Measurements from ENCODE around the gene UBLCP1.

UBLCP1 gene

GRCh38 chr5:159316519-159317383 is 53.7 kb downstream of the UBLCP1 start:
- TF ChIP-seq EZH2 (IDR thresholded peaks at IDR 0.05): no peak
- TF ChIP-seq POLR2AphosphoS5 (IDR thresholded peaks at IDR 0.05; ENCODE audit: borderline replicate concordance, low read depth, low read length): no peak
- TF ChIP-seq FOXP2 (optimal IDR thresholded peaks at IDR 0.05; ENCODE audit: control extremely low read depth, extremely low read length, insufficient read depth): no peak
- no peak overlapping the region for H3K4me3 ChIP-seq
- DNase-seq (ENCODE audit: low read depth, low spot score): no peak

GRCh38 chr5:159317849-159318248 is 54.8 kb downstream of the UBLCP1 start:
- no peak for DNase-seq (ENCODE audit: low read depth, low spot score)
- Histone ChIP-seq H3K9me3 (ENCODE audit: low read depth, low read length) (no peaks in the 10 kb centered on the region), H3K27ac (no peak overlapping the region), H3K9ac (ENCODE audit: insufficient read length) (no peak overlapping the region), H3K4me3 (no peak overlapping the region), H3K36me3 (ENCODE audit: insufficient read depth, low read length) (no peaks in the 10 kb centered on the region)
- TF ChIP-seq FOXP2 (optimal IDR thresholded peaks at IDR 0.05; ENCODE audit: control extremely low read depth, extremely low read length, insufficient read depth): no peak
- TF ChIP-seq POLR2AphosphoS5 (IDR thresholded peaks at IDR 0.05; ENCODE audit: borderline replicate concordance, low read depth, low read length): no peak
- TF ChIP-seq EZH2 (IDR thresholded peaks at IDR 0.05): no peak

More at GRCh38 chr5:159316519-159317383, 53.7 kb downstream of the UBLCP1 start:
- H3K9me3 ChIP-seq (ENCODE audit: low read depth, low read length): no peaks in the 10 kb centered on the region
- no peaks in the 10 kb centered on the region for H3K36me3 ChIP-seq (ENCODE audit: insufficient read depth, low read length)
- no peak overlapping the region for H3K27ac ChIP-seq
- no peak overlapping the region for H3K9ac ChIP-seq (ENCODE audit: insufficient read length)

GRCh38 chr5:159318448-159318847 is 55.4 kb downstream of the UBLCP1 start:
- DNase-seq (ENCODE audit: low read depth, low spot score): no peak
- no peak overlapping the region for H3K9ac ChIP-seq (ENCODE audit: insufficient read length)
- no peak overlapping the region for H3K4me3 ChIP-seq
- no peak overlapping the region for H3K27ac ChIP-seq
- H3K9me3 ChIP-seq (ENCODE audit: low read depth, low read length): no peaks in the 10 kb centered on the region
- TF ChIP-seq POLR2AphosphoS5 (IDR thresholded peaks at IDR 0.05; ENCODE audit: borderline replicate concordance, low read depth, low read length) (no peak), FOXP2 (optimal IDR thresholded peaks at IDR 0.05; ENCODE audit: control extremely low read depth, extremely low read length, insufficient read depth) (no peak), EZH2 (IDR thresholded peaks at IDR 0.05) (no peak)
- H3K36me3 ChIP-seq (ENCODE audit: insufficient read depth, low read length): no peaks in the 10 kb centered on the region

GRCh38 chr5:159319363-159319762 is 56.3 kb downstream of the UBLCP1 start:
- no peaks in the 10 kb centered on the region for H3K36me3 ChIP-seq (ENCODE audit: insufficient read depth, low read length)
- H3K4me3 ChIP-seq: no peak overlapping the region
- H3K9ac ChIP-seq (ENCODE audit: insufficient read length): no peak overlapping the region
- no peak overlapping the region for H3K27ac ChIP-seq
- no peak for TF ChIP-seq FOXP2 (optimal IDR thresholded peaks at IDR 0.05; ENCODE audit: control extremely low read depth, extremely low read length, insufficient read depth)
- TF ChIP-seq EZH2 (IDR thresholded peaks at IDR 0.05): no peak
- TF ChIP-seq POLR2AphosphoS5 (IDR thresholded peaks at IDR 0.05; ENCODE audit: borderline replicate concordance, low read depth, low read length): no peak
- no peaks in the 10 kb centered on the region for H3K9me3 ChIP-seq (ENCODE audit: low read depth, low read length)
- no peak for DNase-seq (ENCODE audit: low read depth, low spot score)

- H3K9ac ChIP-seq (ENCODE audit: insufficient read length): no peak overlapping the region
- TF ChIP-seq POLR2AphosphoS5 (IDR thresholded peaks at IDR 0.05; ENCODE audit: borderline replicate concordance, low read depth, low read length): no peak
- TF ChIP-seq EZH2 (IDR thresholded peaks at IDR 0.05): no peak
- TF ChIP-seq FOXP2 (optimal IDR thresholded peaks at IDR 0.05; ENCODE audit: control extremely low read depth, extremely low read length, insufficient read depth): no peak
- H3K27ac ChIP-seq: no peak overlapping the region
- H3K36me3 ChIP-seq (ENCODE audit: insufficient read depth, low read length): no peaks in the 10 kb centered on the region
- no peak for DNase-seq (ENCODE audit: low read depth, low spot score)
- H3K9me3 ChIP-seq (ENCODE audit: low read depth, low read length): no peaks in the 10 kb centered on the region
- H3K4me3 ChIP-seq: no peak overlapping the region
Measured at GRCh38 chr5:159319832-159320231, 56.7 kb downstream of the UBLCP1 start.

GRCh38 chr5:159322180-159322579 is 59.1 kb downstream of the UBLCP1 start:
- H3K9ac ChIP-seq (ENCODE audit: insufficient read length): no peak overlapping the region
- no peaks in the 10 kb centered on the region for H3K36me3 ChIP-seq (ENCODE audit: insufficient read depth, low read length)
- H3K4me3 ChIP-seq: no peak overlapping the region
- no peak for DNase-seq (ENCODE audit: low read depth, low spot score)
- no peaks in the 10 kb centered on the region for H3K9me3 ChIP-seq (ENCODE audit: low read depth, low read length)
- TF ChIP-seq FOXP2 (optimal IDR thresholded peaks at IDR 0.05; ENCODE audit: control extremely low read depth, extremely low read length, insufficient read depth) (no peak), EZH2 (IDR thresholded peaks at IDR 0.05) (no peak), POLR2AphosphoS5 (IDR thresholded peaks at IDR 0.05; ENCODE audit: borderline replicate concordance, low read depth, low read length) (no peak)
- H3K27ac ChIP-seq: no peak overlapping the region

- H3K36me3 ChIP-seq (ENCODE audit: insufficient read depth, low read length): no peaks in the 10 kb centered on the region
- TF ChIP-seq EZH2 (IDR thresholded peaks at IDR 0.05) (no peak), POLR2AphosphoS5 (IDR thresholded peaks at IDR 0.05; ENCODE audit: borderline replicate concordance, low read depth, low read length) (no peak), FOXP2 (optimal IDR thresholded peaks at IDR 0.05; ENCODE audit: control extremely low read depth, extremely low read length, insufficient read depth) (no peak)
- H3K9me3 ChIP-seq (ENCODE audit: low read depth, low read length): no peaks in the 10 kb centered on the region
- no peak overlapping the region for H3K4me3 ChIP-seq
- no peak overlapping the region for H3K27ac ChIP-seq
- H3K9ac ChIP-seq (ENCODE audit: insufficient read length): no peak overlapping the region
- no peak for DNase-seq (ENCODE audit: low read depth, low spot score)
Measured at GRCh38 chr5:159324102-159324755, 61.1 kb downstream of the UBLCP1 start.

GRCh38 chr5:159324986-159325385 is 61.9 kb downstream of the UBLCP1 start:
- Histone ChIP-seq H3K9me3 (ENCODE audit: low read depth, low read length) (no peaks in the 10 kb centered on the region), H3K36me3 (ENCODE audit: insufficient read depth, low read length) (no peaks in the 10 kb centered on the region), H3K9ac (ENCODE audit: insufficient read length) (no peak overlapping the region), H3K4me3 (no peak overlapping the region), H3K27ac (no peak overlapping the region)
- DNase-seq (ENCODE audit: low read depth, low spot score): no peak
- no peak for TF ChIP-seq FOXP2 (optimal IDR thresholded peaks at IDR 0.05; ENCODE audit: control extremely low read depth, extremely low read length, insufficient read depth)
- TF ChIP-seq EZH2 (IDR thresholded peaks at IDR 0.05): no peak
- no peak for TF ChIP-seq POLR2AphosphoS5 (IDR thresholded peaks at IDR 0.05; ENCODE audit: borderline replicate concordance, low read depth, low read length)
